ENCODE data around the gene ABCC4. TPM values are rescaled to one million over a fixed set of nuclear protein-coding genes. Genes with fewer than 3 reads are reported as not detected.

ABCC4 gene
- total RNA-seq, 1 experiment from 2014 or later: 17.7 TPM

DNA sequence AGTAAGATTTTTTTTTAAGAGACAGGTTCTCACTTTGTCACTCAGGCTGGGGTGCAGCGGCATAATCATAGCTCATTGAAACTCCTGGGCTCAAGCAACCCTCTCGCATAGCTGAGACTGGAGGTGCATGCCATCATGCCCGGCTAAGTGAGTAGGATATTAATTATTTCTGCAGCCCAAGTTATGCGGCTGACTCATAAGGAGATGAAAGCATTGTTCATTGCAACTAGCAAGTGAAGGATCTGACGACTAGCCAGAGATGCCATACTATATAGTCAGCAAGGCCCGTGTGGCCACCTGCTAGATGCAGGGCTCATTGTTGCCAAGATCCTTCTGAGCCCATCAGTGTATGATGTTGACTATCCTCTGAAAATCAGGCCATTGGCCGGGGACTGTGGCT, 45.2 kb downstream of the ABCC4 start:
- Histone ChIP-seq H3K9me2 (replicated peaks; ENCODE audit: low read length) (no peaks in the 10 kb centered on the region), H3K9ac (ENCODE audit: low read length) (no peak overlapping the region), H3K79me2 (ENCODE audit: low read length) (peaks cover 9% of the 10 kb centered on the region; the same call in 1 of the 2 replicates), H3K4me2 (ENCODE audit: low read length) (peak overlapping the region; percentile 47), H3F3A (ENCODE audit: low read length, unreplicated experiment) (no peaks in the 10 kb centered on the region), H3K27ac (ENCODE audit: low read length) (peak overlapping the region; percentile 45), H3K4me1 (ENCODE audit: insufficient read depth, low read length) (peaks cover 34% of the 10 kb centered on the region), H3K9me3 (ENCODE audit: low read length) (no peaks in the 10 kb centered on the region), H3K4me3 (ENCODE audit: low read length) (no peak overlapping the region), H3K27me3 (ENCODE audit: low read length) (no peaks in the 10 kb centered on the region), H4K20me1 (ENCODE audit: low read length) (no peaks in the 10 kb centered on the region), H2AFZ (ENCODE audit: low read length) (no peak overlapping the region), H3K36me3 (ENCODE audit: low read depth, low read length) (no peaks in the 10 kb centered on the region)
- ATAC-seq (peak; percentile 97), DNase-seq (peak; percentile 94)
- TF ChIP-seq EZH2 (IDR thresholded peaks at IDR 0.05; ENCODE audit: low read length, unreplicated experiment): no peak
- no peak for TF ChIP-seq CTCF (conservative IDR thresholded peaks at IDR 0.05; ENCODE audit: low read depth, low read length)
- TF ChIP-seq EZH2phosphoT487 (IDR thresholded peaks at IDR 0.05; ENCODE audit: borderline replicate concordance, low read length): no peak
- ChIA-PET POLR2A (ENCODE audit: unreplicated experiment) (no interaction called here), CTCF (interaction anchor here (0.5 to 1.0 kb wide), 3 partner anchors 125 to 167 kb away, joined by 3 to 4 read pairs (median 3); no protein-coding TSS in a partner anchor)
- no TSS peak for BruUV-seq (replicated peaks)
- intact Hi-C loops (cut with micrococcal nuclease): loop anchor here (1.0 to 5.0 kb wide), 2 partner anchors 15 to 46 kb away; partner anchors contain the start of gene ABCC4

GRCh38 chr13:95255072-95255732, 46.0 kb downstream of the ABCC4 start:
- ATAC-seq: no peak
- CTCF ChIA-PET: no interaction called here
- peaks cover 34% of the 10 kb centered on the region for H3K4me1 ChIP-seq (ENCODE audit: insufficient read depth, low read length)

More at GRCh38 chr13:95255072-95255732, 46.0 kb downstream of the ABCC4 start:
- Histone ChIP-seq H3K9ac (ENCODE audit: low read length) (no peak overlapping the region), H3K9me3 (ENCODE audit: low read length) (no peaks in the 10 kb centered on the region), H2AFZ (ENCODE audit: low read length) (no peak overlapping the region), H3K4me2 (ENCODE audit: low read length) (peak overlapping the region; percentile 47), H4K20me1 (ENCODE audit: low read length) (no peaks in the 10 kb centered on the region), H3F3A (ENCODE audit: low read length, unreplicated experiment) (no peaks in the 10 kb centered on the region), H3K27ac (ENCODE audit: low read length) (peak overlapping the region; percentile 28), H3K4me3 (ENCODE audit: low read length) (no peak overlapping the region), H3K27me3 (ENCODE audit: low read length) (no peaks in the 10 kb centered on the region), H3K9me2 (replicated peaks; ENCODE audit: low read length) (no peaks in the 10 kb centered on the region), H3K36me3 (ENCODE audit: low read depth, low read length) (no peaks in the 10 kb centered on the region), H3K79me2 (ENCODE audit: low read length) (peaks cover 9% of the 10 kb centered on the region; the same call in 1 of the 2 replicates)
- DNase-seq: no peak
- no TSS peak for BruUV-seq (replicated peaks)
- intact Hi-C loops (cut with micrococcal nuclease): loop anchor here (5.0 kb wide), 1 partner anchor 47 kb away; the partner anchor contains the start of gene ABCC4
- TF ChIP-seq CTCF (conservative IDR thresholded peaks at IDR 0.05; ENCODE audit: low read depth, low read length): no peak
- no peak for TF ChIP-seq EZH2phosphoT487 (IDR thresholded peaks at IDR 0.05; ENCODE audit: borderline replicate concordance, low read length)
- POLR2A ChIA-PET (ENCODE audit: unreplicated experiment): no interaction called here

Data from PC-3 (cell line).